HG03159 (cell line): ENCODE results near the gene MED25.

Experiments used
- ATAC-seq: cut with Tn5 transposase; IDR thresholded peaks from one replicate; pipeline ENCODE4 v1.9.1; 2021; ENCODE audit warnings: mild to moderate bottlenecking, moderate library complexity; ENCODE audit not compliant: unreplicated experiment

MED25 gene

GRCh38 chr19:49798574-49798973 lies 19.5 kb upstream of the MED25 start:
- ATAC-seq = no peak

- no peak for ATAC-seq
Measured at GRCh38 chr19:49799271-49799797, 18.8 kb upstream of the MED25 start.

DNA sequence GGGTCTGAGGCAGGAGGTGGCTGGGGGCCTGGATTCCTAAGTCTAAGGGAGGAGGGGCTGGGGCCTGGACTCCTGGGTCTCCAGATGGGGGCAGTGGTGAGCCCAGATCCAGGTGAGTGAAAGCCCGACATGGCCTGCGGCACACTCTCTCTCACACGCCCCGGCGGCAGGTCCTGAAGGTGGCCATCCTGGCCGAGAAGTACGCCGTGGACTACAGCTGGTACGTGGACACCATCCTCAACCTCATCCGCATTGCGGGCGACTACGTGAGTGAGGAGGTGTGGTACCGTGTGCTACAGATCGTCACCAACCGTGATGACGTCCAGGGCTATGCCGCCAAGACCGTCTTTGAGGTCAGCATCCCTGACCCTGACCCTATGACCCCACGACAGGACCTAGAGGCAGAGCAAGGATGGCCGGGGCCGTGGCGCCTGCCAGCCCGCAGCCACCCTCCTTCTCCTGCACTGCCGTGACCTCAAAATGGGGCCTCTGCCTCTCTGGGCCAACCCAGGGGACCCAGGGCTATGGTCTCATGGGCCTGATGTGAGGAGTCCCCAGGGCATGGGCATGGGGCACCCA lies 18.2 kb upstream of the MED25 start:
- no peak for ATAC-seq

- no peak for ATAC-seq
Measured at GRCh38 chr19:49800771-49801170, 17.3 kb upstream of the MED25 start.

- no peak for ATAC-seq
Measured at GRCh38 chr19:49801401-49801888, 16.6 kb upstream of the MED25 start.

DNA sequence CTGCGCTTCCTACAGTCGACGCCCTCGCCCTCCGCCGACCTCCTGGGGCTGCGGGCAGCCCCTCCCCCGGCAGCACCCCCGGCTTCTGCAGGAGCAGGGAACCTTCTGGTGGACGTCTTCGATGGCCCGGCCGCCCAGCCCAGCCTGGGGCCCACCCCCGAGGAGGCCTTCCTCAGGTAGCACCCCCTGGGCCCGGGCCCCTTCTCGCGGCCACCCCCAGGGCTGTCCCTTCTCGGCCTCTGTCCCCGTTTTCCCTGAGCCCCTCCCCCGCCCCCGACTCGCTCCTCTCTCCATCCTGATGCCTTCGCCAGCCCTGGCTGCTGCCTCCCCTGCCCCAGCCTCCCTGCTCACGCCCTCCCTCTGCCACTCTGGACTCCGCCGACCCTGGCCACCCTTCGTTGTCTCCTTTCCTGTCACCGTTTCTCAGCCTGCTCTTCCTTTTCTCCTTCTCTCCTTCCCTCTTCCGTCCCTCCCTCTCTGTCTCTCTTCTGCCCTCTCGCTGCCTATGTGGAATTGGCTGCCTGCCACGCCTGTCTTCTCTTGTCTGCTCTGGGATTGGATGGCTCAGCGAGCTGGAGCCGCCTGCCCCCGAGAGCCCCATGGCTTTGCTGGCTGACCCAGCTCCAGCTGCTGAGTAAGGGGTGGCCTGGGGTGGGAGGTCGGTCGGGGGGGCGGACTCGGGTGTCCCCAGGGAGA lies 16.0 kb upstream of the MED25 start:
- no peak for ATAC-seq

- no peak for ATAC-seq
Measured at GRCh38 chr19:49802836-49803528, 15.1 kb upstream of the MED25 start.

- ATAC-seq = no peak
Measured at GRCh38 chr19:49803529-49803856, 14.6 kb upstream of the MED25 start.

- ATAC-seq = no peak
Measured at GRCh38 chr19:49805822-49806619, 12.1 kb upstream of the MED25 start.

- no peak for ATAC-seq
Measured at GRCh38 chr19:49806620-49806959, 11.5 kb upstream of the MED25 start.

- no peak for ATAC-seq
Measured at GRCh38 chr19:49807058-49807903, 10.8 kb upstream of the MED25 start.

GRCh38 chr19:49807904-49808675 lies 10.0 kb upstream of the MED25 start:
- ATAC-seq = no peak

- no peak for ATAC-seq
Measured at GRCh38 chr19:49808711-49809159, 9.4 kb upstream of the MED25 start.

DNA sequence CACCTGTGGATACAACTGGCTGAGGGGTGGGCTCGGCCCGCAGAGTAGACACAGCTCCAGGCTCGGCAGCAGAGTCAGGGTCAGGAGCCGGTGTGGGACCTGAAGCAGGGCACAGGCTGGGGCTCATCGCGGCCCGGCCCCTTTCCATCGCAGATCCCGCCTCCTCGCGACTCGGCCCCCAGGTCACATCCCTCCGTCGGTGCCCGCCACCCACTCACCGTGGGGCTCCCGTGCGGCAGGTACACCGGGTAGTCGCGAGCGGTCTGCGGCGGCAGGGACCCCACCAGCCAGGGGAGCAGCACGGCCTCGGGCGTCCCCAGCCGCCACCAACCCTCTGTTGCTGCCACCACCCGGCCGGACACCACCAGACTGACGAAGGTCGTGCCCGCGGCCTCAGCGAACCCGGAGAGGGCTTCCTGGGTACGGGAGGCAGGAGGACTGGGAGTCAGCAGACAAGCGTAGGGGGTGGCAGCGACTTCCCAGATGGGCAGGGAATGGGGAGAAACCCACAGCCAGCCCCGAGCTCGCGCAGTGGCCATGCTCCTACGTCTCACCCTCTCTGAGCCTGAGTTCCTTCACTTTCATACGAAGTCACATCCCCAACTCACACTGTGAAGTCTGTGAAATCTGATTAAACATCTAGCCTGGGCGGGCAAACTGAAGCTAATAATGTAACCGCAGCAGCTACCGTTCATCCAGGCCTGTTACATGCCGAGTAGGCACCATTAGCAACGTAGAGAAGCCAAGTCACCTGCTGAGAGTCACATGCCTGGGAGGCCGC lies 8.7 kb upstream of the MED25 start:
- no peak for ATAC-seq

DNA sequence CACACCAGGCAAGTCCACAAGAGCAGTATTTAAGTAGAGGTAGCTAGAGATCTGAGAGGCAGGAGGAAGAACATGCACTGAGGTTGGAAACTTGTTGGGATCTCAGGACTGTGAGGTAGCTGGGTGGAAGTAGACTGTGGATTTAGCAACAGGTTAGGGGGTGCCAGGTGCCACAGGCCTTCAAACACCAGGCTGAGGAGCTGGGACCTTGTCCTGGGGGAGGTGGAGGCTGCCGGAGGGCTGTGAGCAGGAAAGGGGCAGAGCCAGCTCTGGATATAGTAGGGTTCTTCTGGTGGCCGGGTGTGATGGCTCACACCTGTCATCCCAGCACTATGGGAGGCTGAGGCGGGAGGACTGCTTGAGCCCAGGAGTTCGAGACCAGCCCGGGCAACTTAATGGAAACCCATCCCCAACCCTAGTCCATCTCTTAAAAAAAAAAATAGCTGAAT lies 8.1 kb upstream of the MED25 start:
- ATAC-seq = no peak

GRCh38 chr19:49811328-49811727 lies 6.8 kb upstream of the MED25 start:
- no peak for ATAC-seq

GRCh38 chr19:49812452-49812996 lies 5.6 kb upstream of the MED25 start:
- no peak for ATAC-seq
